Fibroblast of upper back skin (primary cell): Measurements from ENCODE around the gene FBXO28.
A peak's percentile ranks its signal among the peaks of the same experiment; 100 is the strongest.
"Not testable (repeated sequence)": the region's sequence is repeated elsewhere in the genome, so short reads cannot be mapped to it uniquely, and the experiment has no call there.

ENCODE experiments used
- DNase-seq: peaks from one replicate; pipeline ENCODE4 v3.0.0-alpha.2; 2013

The FBXO28 gene

GRCh38 chr1:224192082-224192788 lies 78.3 kb downstream of the FBXO28 start:
- no peak for DNase-seq

- no peak for DNase-seq
Measured at GRCh38 chr1:224193319-224193966, 79.5 kb downstream of the FBXO28 start.

GRCh38 chr1:224196813-224197600 lies 83.1 kb downstream of the FBXO28 start:
- peak; percentile 27 for DNase-seq

GRCh38 chr1:224198572-224198971 lies 84.7 kb downstream of the FBXO28 start:
- DNase-seq = no peak

GRCh38 chr1:224199679-224200078 lies 85.8 kb downstream of the FBXO28 start:
- no peak for DNase-seq

- peak; percentile 28 for DNase-seq
Measured at GRCh38 chr1:224201383-224201782, 87.5 kb downstream of the FBXO28 start.

- no peak for DNase-seq
Measured at GRCh38 chr1:224201853-224202252, 87.9 kb downstream of the FBXO28 start.

GRCh38 chr1:224203243-224204016 lies 89.5 kb downstream of the FBXO28 start:
- DNase-seq = peak; percentile 93

GRCh38 chr1:224205438-224205840 lies 91.5 kb downstream of the FBXO28 start:
- DNase-seq = peak; percentile 83

GRCh38 chr1:224205931-224206538 lies 92.1 kb downstream of the FBXO28 start:
- not testable (repeated sequence) for DNase-seq

- DNase-seq = peak; percentile 79
Measured at GRCh38 chr1:224211206-224211962, 97.5 kb downstream of the FBXO28 start.
